Gastroesophageal sphincter (tissue), 3 donors: ENCODE measurements around the gene CCNB3.

Experiments
- CTCF ChIP-seq, 4 experiments: fragments of 200-600 bp in 2 of 4; fragments of 450-650 bp in 2 of 4; sonication (generic) in 1 of 4; IDR thresholded peaks; one replicate each; pipeline ENCODE4 v1.5.1; 2017 to 2019; ENCODE audit warnings: antibody characterized with exemption in 4 of 4, mild to moderate bottlenecking in 2 of 4, moderate library complexity in 2 of 4
- EP300 ChIP-seq: sonication (generic); formaldehyde crosslinking; IDR thresholded peaks from one replicate; pipeline ENCODE4 v1.6.1; 2017; ENCODE audit warnings: antibody characterized with exemption, mild to moderate bottlenecking
- POLR2A ChIP-seq, 2 donors: fragments of 450-650 bp; IDR thresholded peaks; one replicate each; pipeline ENCODE4 v1.6.1; 2017; ENCODE audit warnings: antibody characterized with exemption in 2 of 2, mild to moderate bottlenecking in 2 of 2, moderate library complexity in 1 of 2

DNA sequence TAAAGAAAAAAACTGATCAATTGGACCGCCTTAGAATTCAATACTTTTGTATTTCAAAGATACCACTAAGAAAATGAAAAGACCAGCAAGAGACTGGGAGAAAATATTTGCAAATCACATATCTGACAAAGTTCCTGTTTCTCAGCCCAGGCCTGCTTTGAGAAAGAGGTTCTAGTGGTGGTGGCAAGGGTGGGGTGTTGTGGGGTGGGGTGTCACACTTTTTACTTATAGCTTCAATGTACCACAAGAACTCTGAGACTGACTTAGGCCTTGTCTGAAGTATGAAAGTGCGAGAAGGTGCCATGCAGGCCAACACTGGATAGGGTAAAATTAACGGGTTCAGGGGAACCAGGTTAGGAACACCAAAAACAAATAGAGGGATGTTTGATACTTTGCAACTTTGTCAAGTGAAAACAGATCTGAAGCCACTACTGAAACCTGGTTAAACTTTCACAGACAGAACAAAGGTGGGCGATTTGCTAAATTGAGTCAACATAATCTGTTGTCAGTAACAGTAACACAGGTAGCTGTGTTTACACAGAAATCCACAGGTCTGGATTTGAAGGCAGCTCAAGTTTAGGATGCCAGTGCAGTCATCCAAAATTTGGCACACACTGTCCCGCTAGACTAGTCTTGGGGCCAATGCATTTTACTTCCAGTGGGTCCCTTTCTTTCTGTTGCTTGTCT lies 177.3 kb downstream of the CCNB3 start:
- TF ChIP-seq CTCF (IDR thresholded peaks at IDR 0.05) (no peak), EP300 (no peak), POLR2A (IDR thresholded peaks at IDR 0.05) (no peak)
